K562 (cell line): ENCODE results near the gene QPCT. TPM values are rescaled to one million over a fixed set of nuclear protein-coding genes. Genes with fewer than 3 reads are reported as not detected.

Experiments
- ADNP ChIP-seq: fragments of 200-800 bp; sonication (Bioruptor generic); IDR thresholded peaks from 2 replicates; pipeline ENCODE4 v1.6.1; 2016; ENCODE audit warnings: missing genetic modification characterization, missing compliant biosample characterization
- ARID3A ChIP-seq: IDR thresholded peaks from 2 replicates; pipeline ENCODE4 v1.6.1; 2012; ENCODE audit warnings: low read depth, low read length, improper control_type of control experiment, borderline replicate concordance
- BMI1 ChIP-seq: fragments of 150-350 bp; IDR thresholded peaks from 2 replicates; pipeline ENCODE4 v1.6.1; 2014; ENCODE audit warnings: low read length
- CBX8 ChIP-seq: fragments of 200-600 bp; sonication (generic); IDR thresholded peaks from 2 replicates; pipeline ENCODE4 v1.6.1; 2012; ENCODE audit warnings: borderline replicate concordance, mixed run types, low read depth, mild to moderate bottlenecking, moderate library complexity, mixed read lengths, low read length, control low read depth, inconsistent platforms; ENCODE audit not compliant: poor library complexity, severe bottlenecking; ENCODE audit errors: extremely low read depth
- ETV6 ChIP-seq, 3 experiments: fragments of 150-350 bp in 1 of 3; sonication (generic) in 1 of 3; formaldehyde crosslinking in 1 of 3; IDR thresholded peaks; 2 replicates each; pipeline versions ENCODE4 v1.6.1 to v1.8.0; 2014 to 2022; ENCODE audit warnings: borderline replicate concordance in 2 of 3, low read depth in 2 of 3, antibody characterized with exemption in 1 of 3, low read length in 1 of 3, mild to moderate bottlenecking in 1 of 3, missing genetic modification reagents in 1 of 3
- FOXK1 ChIP-seq: sonication (generic); formaldehyde crosslinking; IDR thresholded peaks from 2 replicates; pipeline ENCODE4 v1.8.0; 2022; ENCODE audit warnings: missing genetic modification reagents, mild to moderate bottlenecking, borderline replicate concordance
- KLF1 ChIP-seq: fragments of 450-650 bp; IDR thresholded peaks from 2 replicates; pipeline ENCODE4 v1.6.1; 2016; ENCODE audit warnings: missing genetic modification characterization, missing compliant biosample characterization
- MAZ ChIP-seq, 2 experiments: fragments of 450-650 bp in 1 of 2; sonication (generic) in 1 of 2; formaldehyde crosslinking; IDR thresholded peaks in 1 of 2; conservative IDR thresholded peaks in 1 of 2; 2 replicates each; pipeline versions ENCODE4 v1.4.0 to v1.5.0; 2020; ENCODE audit warnings: mild to moderate bottlenecking in 1 of 2, missing genetic modification reagents in 1 of 2
- MTA2 ChIP-seq: fragments of 450-650 bp; IDR thresholded peaks from 2 replicates; pipeline ENCODE4 v1.6.1; 2016; ENCODE audit warnings: low read depth
- NBN ChIP-seq: fragments of 450-650 bp; IDR thresholded peaks from 2 replicates; pipeline ENCODE4 v1.6.1; 2016; ENCODE audit warnings: low read depth, mild to moderate bottlenecking
- PHB2 ChIP-seq: fragments of 450-650 bp; IDR thresholded peaks from 2 replicates; pipeline ENCODE4 v1.6.1; 2017; ENCODE audit warnings: low read depth
- POLR2AphosphoS2 ChIP-seq: IDR thresholded peaks from 2 replicates; pipeline ENCODE4 v1.6.1; 2012; ENCODE audit warnings: low read length, improper control_type of control experiment
- RAD21 ChIP-seq, 2 experiments: fragments of 250-450 bp in 1 of 2; fragments of 450-650 bp in 1 of 2; sonication (Bioruptor Pico) in 1 of 2; formaldehyde crosslinking in 1 of 2; IDR thresholded peaks in 1 of 2; conservative IDR thresholded peaks in 1 of 2; 2 replicates each; pipeline versions ENCODE4 v1.4.0 to v1.8.0; 2020 to 2022; ENCODE audit warnings: mild to moderate bottlenecking in 2 of 2, moderate library complexity in 1 of 2
- RBBP5 ChIP-seq: fragments of 200-600 bp; sonication (generic); IDR thresholded peaks from 2 replicates; pipeline ENCODE4 v1.6.1; 2012; ENCODE audit warnings: borderline replicate concordance, mild to moderate bottlenecking, low read length, control low read depth, inconsistent platforms; ENCODE audit not compliant: insufficient read depth, poor library complexity, severe bottlenecking
- SIN3A ChIP-seq, 2 experiments: fragments of 150-350 bp in 1 of 2; IDR thresholded peaks; 2 replicates each; pipeline ENCODE4 v1.6.1; 2011 to 2016; ENCODE audit warnings: borderline replicate concordance in 2 of 2, low read depth in 2 of 2, low read length in 2 of 2, mild to moderate bottlenecking in 2 of 2, moderate library complexity in 2 of 2; ENCODE audit not compliant: control insufficient read depth in 1 of 2
- SMARCC2 ChIP-seq: fragments of 450-650 bp; IDR thresholded peaks from 2 replicates; pipeline ENCODE4 v1.6.1; 2017; ENCODE audit warnings: antibody characterized with exemption, moderate library complexity, mild to moderate bottlenecking, low read depth
- SP2 ChIP-seq: IDR thresholded peaks from 2 replicates; pipeline ENCODE4 v1.6.1; 2011; ENCODE audit warnings: mild to moderate bottlenecking, low read depth, low read length, moderate library complexity; ENCODE audit not compliant: poor library complexity, severe bottlenecking; ENCODE audit errors: extremely low read depth
- STAT5A ChIP-seq: IDR thresholded peaks from 2 replicates; pipeline ENCODE4 v1.6.1; 2012; ENCODE audit warnings: low read length, inconsistent platforms, borderline replicate concordance
- TAF9B ChIP-seq: fragments of 450-650 bp; IDR thresholded peaks from 2 replicates; pipeline ENCODE4 v1.6.1; 2018; ENCODE audit warnings: mild to moderate bottlenecking; ENCODE audit not compliant: partially characterized antibody
- TFAP4 ChIP-seq: sonication (generic); formaldehyde crosslinking; IDR thresholded peaks from 2 replicates; pipeline ENCODE4 v1.8.0; 2022; ENCODE audit warnings: missing genetic modification reagents, mild to moderate bottlenecking, moderate library complexity, borderline replicate concordance
- TRIM24 ChIP-seq, 2 experiments: fragments of 450-650 bp; IDR thresholded peaks; 2 replicates each; pipeline ENCODE4 v1.6.1; 2016
- ZNF77 ChIP-seq: fragments of 250-450 bp; sonication (Bioruptor Pico); IDR thresholded peaks from 2 replicates; pipeline ENCODE4 v1.5.0; 2020
- polyA plus RNA-seq, 8 experiments: library from polyadenylated mRNA; depleted of rRNA in 4 of 8; stranded (reverse) in 5 of 8; unstranded in 3 of 8; fragments of >200 nt; fragmentation: Nextera tagmentation in 2 of 8; fragmentation: Illumina TruSeq in 1 of 8; extraction: Ambion mirVana in 2 of 8; extraction: Trizol in 1 of 8; gene quantifications; 2 replicates each; pipeline versions ENCODE4 v1.2.1 to v1.2.3, GENCODE V29; 2011 to 2014; ENCODE audit warnings: inconsistent platforms in 1 of 8, missing spikeins in 1 of 8
- total RNA-seq, 7 experiments: library from RNA; depleted of rRNA in 6 of 7; stranded (reverse); fragments of >200 nt in 6 of 7; fragmentation: Illumina TruSeq in 2 of 7; extraction: Trizol in 2 of 7; gene quantifications; 2 replicates each; pipeline versions ENCODE4 v1.2.1 to v1.2.3, GENCODE V29; 2011 to 2021; ENCODE audit warnings: low replicate concordance in 1 of 7
- TF ChIP-seq, protein P1 (sequence below): fragments of 450-650 bp; formaldehyde crosslinking; IDR thresholded peaks from 2 replicates; pipeline ENCODE4 v1.4.0; 2022; ENCODE audit warnings: missing genetic modification characterization

QPCT gene
- total and polyA plus RNA-seq, 9 of the 15 experiments (the other 6 are each of a cell fraction or from before 2014, with no cell fraction given) = 0.07 TPM; not detected in 8

DNA sequence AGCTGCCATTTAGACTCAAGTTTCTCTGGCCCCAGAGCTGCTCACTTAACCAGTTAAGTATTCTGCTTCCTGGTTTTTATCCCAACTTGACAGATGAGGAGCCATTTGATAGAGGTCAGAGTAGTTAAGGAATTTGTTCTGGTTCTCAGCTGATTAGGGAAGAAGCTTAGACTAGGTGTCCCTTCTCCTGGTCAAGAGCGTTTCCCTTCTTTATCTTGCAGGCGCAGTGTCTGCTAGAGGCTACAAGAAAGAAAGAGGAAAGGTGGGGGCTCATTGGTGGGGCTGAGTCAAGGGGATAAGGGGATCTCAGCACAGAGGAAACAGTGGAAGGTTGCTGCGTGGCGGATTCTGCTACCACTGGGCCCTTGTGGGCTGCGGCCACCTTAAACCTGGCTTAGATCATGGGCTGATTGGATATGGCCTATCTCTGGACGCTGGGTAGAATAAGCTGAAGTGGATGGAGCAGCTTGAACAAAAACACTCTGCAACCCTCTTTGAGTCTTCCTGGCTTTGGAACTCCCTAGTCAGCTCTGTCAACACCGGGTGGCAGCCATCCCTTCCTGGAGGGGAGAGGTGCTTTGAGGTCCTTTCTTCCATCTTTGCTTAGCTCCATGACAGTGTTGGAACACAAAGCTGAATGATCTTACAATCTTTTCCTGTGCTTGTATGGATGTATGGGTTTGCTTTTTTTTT is 70.8 kb downstream of the QPCT start (continued):
- peak; percentile 60; the same call in 1 of the 2 replicates for TF ChIP-seq STAT5A
- TF ChIP-seq SP2 = no peak
- no peak for TF ChIP-seq ADNP (tag)
- no peak for TF ChIP-seq ETV6 (IDR thresholded peaks at IDR 0.05; ENCODE audit: borderline replicate concordance in 1 of 2, low read depth in 2 of 2, low read length in 1 of 2)
- no peak for TF ChIP-seq ETV6 (CRISPR knock-in tag; IDR thresholded peaks at IDR 0.05; ENCODE audit: borderline replicate concordance)
- no peak for TF ChIP-seq CBX8
- TF ChIP-seq RAD21 (CRISPR knock-in tag; conservative IDR thresholded peaks at IDR 0.05 in 1 of 2, IDR thresholded peaks at IDR 0.05 in 1 of 2) = peak; percentile 32 to 61
- TF ChIP-seq SMARCC2 = no peak
- TF ChIP-seq FOXK1 (CRISPR knock-in tag) = no peak
- no peak for TF ChIP-seq BMI1
- peak; percentile 78 for TF ChIP-seq MTA2
- TF ChIP-seq RBBP5 = no peak
- TF ChIP-seq TAF9B = no peak
- TF ChIP-seq KLF1 (tag) = no peak
- TF ChIP-seq TFAP4 = 0 out of 2 replicates have a peak, but pooled peaks have one; percentile 16
- TF ChIP-seq MAZ (CRISPR knock-in tag; conservative IDR thresholded peaks at IDR 0.05 in 1 of 2, IDR thresholded peaks at IDR 0.05 in 1 of 2) = peak; percentile 42 to 56; a peak in 2 of 4 replicates
- no peak for TF ChIP-seq NBN
- no peak for TF ChIP-seq ARID3A
- TF ChIP-seq SIN3A (IDR thresholded peaks at IDR 0.05; ENCODE audit: borderline replicate concordance in 2 of 2, control insufficient read depth in 1 of 2, low read depth in 2 of 2, low read length in 2 of 2) = no peak
- no peak for TF ChIP-seq POLR2AphosphoS2
- peak; percentile 72; the same call in 1 of the 2 replicates for TF ChIP-seq PHB2
- TF ChIP-seq, protein P1, sequence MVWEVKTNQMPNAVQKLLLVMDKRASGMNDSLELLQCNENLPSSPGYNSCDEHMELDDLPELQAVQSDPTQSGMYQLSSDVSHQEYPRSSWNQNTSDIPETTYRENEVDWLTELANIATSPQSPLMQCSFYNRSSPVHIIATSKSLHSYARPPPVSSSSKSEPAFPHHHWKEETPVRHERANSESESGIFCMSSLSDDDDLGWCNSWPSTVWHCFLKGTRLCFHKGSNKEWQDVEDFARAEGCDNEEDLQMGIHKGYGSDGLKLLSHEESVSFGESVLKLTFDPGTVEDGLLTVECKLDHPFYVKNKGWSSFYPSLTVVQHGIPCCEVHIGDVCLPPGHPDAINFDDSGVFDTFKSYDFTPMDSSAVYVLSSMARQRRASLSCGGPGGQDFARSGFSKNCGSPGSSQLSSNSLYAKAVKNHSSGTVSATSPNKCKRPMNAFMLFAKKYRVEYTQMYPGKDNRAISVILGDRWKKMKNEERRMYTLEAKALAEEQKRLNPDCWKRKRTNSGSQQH (CRISPR knock-in tag) = no peak
- TF ChIP-seq ZNF77 (CRISPR knock-in tag) = no peak
- peak; percentile 71 to 73; a peak in 2 of 4 replicates for TF ChIP-seq TRIM24 (IDR thresholded peaks at IDR 0.05)
